K562 (cell line): Measurements from ENCODE around the gene S100A4. TPM values are rescaled to one million over a fixed set of nuclear protein-coding genes. Genes with fewer than 3 reads are reported as not detected.
"Not testable (repeated sequence)": the region's sequence is repeated elsewhere in the genome, so short reads cannot be mapped to it uniquely, and the experiment has no call there.

ENCODE experiments used
- ATAC-seq: fragments of 200-7000 bp; cut with Tn5 transposase; 3 replicates; pipeline ENCODE4 v1.9.1; 2020; ENCODE audit warnings: moderate library complexity
- BruUV-seq: library from RNA; stranded (reverse); fragments of 400-500 nt; replicated peaks from 2 replicates; lab custom pipeline; 2021; lab: Mats Ljungman, UMichigan
- CTCF ChIA-PET: fragments of 300-600 bp; formaldehyde crosslinking; extraction: SDS; loops from one replicate; lab custom pipeline; 2021; ENCODE audit warnings: low intra/inter-chr PET ratio; lab: Yijun Ruan, JAX
- POLR2A ChIA-PET: fragments of 300-600, 350-650 bp; sonication (Branson Sonifier 250); formaldehyde crosslinking; extraction: SDS; loops from one replicate; lab custom pipeline; 2021; ENCODE audit warnings: antibody characterized with exemption, inconsistent platforms; lab: Yijun Ruan, JAX
- DNase-seq, 4 experiments: peaks; one replicate each; pipeline versions ENCODE4 v3.0.0 to v3.0.0-alpha.2; 2011 to 2018; ENCODE audit warnings: low spot score in 3 of 4, mixed read lengths in 3 of 4; ENCODE audit errors: extremely low read depth in 1 of 4
- FAIRE-seq: peaks from 2 replicates; lab custom pipeline; 2011; peaks lifted over from hg19 to GRCh38; lab: Jason Lieb, UNC
- H2AFZ ChIP-seq: 2 replicates; pipeline ENCODE4 v1.6.0; 2011; ENCODE audit warnings: low read depth, low read length, control low read depth, inconsistent platforms
- H3K27ac ChIP-seq: fragments of 200-600 bp; 3 replicates; pipeline ENCODE4 v1.8.0; 2011; ENCODE audit warnings: low read depth, mild to moderate bottlenecking, control low read depth, inconsistent platforms, low read length, moderate library complexity, mixed read lengths; ENCODE audit errors: extremely low read depth
- H3K27me3 ChIP-seq, 2 experiments: fragments of 300-600 bp in 1 of 2; 2 replicates in 1 of 2; 3 replicates in 1 of 2; pipeline versions ENCODE4 v1.6.0 to v1.8.0; 2011; ENCODE audit warnings: inconsistent platforms in 2 of 2, low read length in 2 of 2, mild to moderate bottlenecking in 1 of 2, mixed read lengths in 1 of 2, moderate library complexity in 1 of 2; ENCODE audit not compliant: control insufficient read depth in 2 of 2, insufficient read depth in 2 of 2
- H3K36me3 ChIP-seq: fragments of 300-600 bp; 3 replicates; pipeline ENCODE4 v1.8.0; 2011; ENCODE audit warnings: mild to moderate bottlenecking, low read length, inconsistent platforms; ENCODE audit not compliant: control insufficient read depth, insufficient read depth
- H3K4me1 ChIP-seq, 2 experiments: fragments of 200-600 bp in 1 of 2; replicated peaks in 1 of 2; 2 replicates in 1 of 2; 3 replicates in 1 of 2; pipeline versions ENCODE4 v1.5.1 to v1.8.0; 2011; ENCODE audit warnings: inconsistent platforms in 2 of 2, low read length in 2 of 2, mild to moderate bottlenecking in 1 of 2, mixed read lengths in 1 of 2, moderate library complexity in 1 of 2; ENCODE audit not compliant: control insufficient read depth in 2 of 2, insufficient read depth in 2 of 2
- H3K4me2 ChIP-seq: 2 replicates; pipeline ENCODE4 v1.6.1; 2011; ENCODE audit warnings: low read length, control low read depth, inconsistent platforms, mixed read lengths; ENCODE audit not compliant: insufficient read depth
- H3K4me3 ChIP-seq: fragments of 200-600 bp; sonication (generic), shearing (Covaris generic); 2 replicates; pipeline ENCODE4 v1.5.1; 2016; ENCODE audit warnings: control low read depth, inconsistent platforms
- H3K79me2 ChIP-seq: fragments of 200-600 bp; 3 replicates; pipeline ENCODE4 v1.8.0; 2011; ENCODE audit warnings: low read length, inconsistent platforms; ENCODE audit not compliant: control insufficient read depth, insufficient read depth
- H3K9ac ChIP-seq, 2 experiments: 2 replicates each; pipeline versions ENCODE4 v1.6.0 to v1.6.1; 2011; ENCODE audit warnings: low read depth in 2 of 2, low read length in 2 of 2, control low read depth in 1 of 2, inconsistent platforms in 1 of 2, mild to moderate bottlenecking in 1 of 2, mixed read lengths in 1 of 2; ENCODE audit not compliant: insufficient read depth in 1 of 2
- H3K9me1 ChIP-seq: one replicate; pipeline ENCODE4 v1.6.0; 2011; ENCODE audit warnings: inconsistent platforms, mild to moderate bottlenecking, low read length, moderate library complexity; ENCODE audit not compliant: control insufficient read depth, insufficient read depth
- H3K9me3 ChIP-seq: replicated peaks from 2 replicates; pipeline ENCODE4 v1.5.1; 2011; ENCODE audit warnings: low read depth, low read length, inconsistent platforms; ENCODE audit not compliant: control insufficient read depth, insufficient read depth
- H4K20me1 ChIP-seq: replicated peaks from 2 replicates; pipeline ENCODE4 v1.6.1; 2011; ENCODE audit warnings: low read length, inconsistent platforms, mixed read lengths; ENCODE audit not compliant: control insufficient read depth, insufficient read depth
- ATF1 ChIP-seq, 2 experiments: fragments of 450-650 bp in 1 of 2; IDR thresholded peaks; 2 replicates each; pipeline ENCODE4 v1.6.1; 2016; ENCODE audit warnings: missing compliant biosample characterization in 1 of 2, missing genetic modification characterization in 1 of 2
- CBFA2T3 ChIP-seq: fragments of 450-650 bp; IDR thresholded peaks from 2 replicates; pipeline ENCODE4 v1.6.1; 2017
- HMBOX1 ChIP-seq: sonication (generic); IDR thresholded peaks from 2 replicates; pipeline ENCODE4 v1.6.1; 2016
- RERE ChIP-seq: sonication (generic); formaldehyde crosslinking; IDR thresholded peaks from 2 replicates; pipeline ENCODE4 v1.8.0; 2023; ENCODE audit warnings: missing genetic modification reagents, mild to moderate bottlenecking, borderline replicate concordance
- WGBS: fragments of 100-300 bp; shearing (Covaris generic); methylation state at CpG from one replicate; pipeline ENCODE4 v1.1.6; 2016; ENCODE audit warnings: low coverage, mixed read lengths; ENCODE audit not compliant: insufficient coverage; ENCODE audit errors: missing lambda C conversion rate; 5-methylcytosine and 5-hydroxymethylcytosine counted together
- in situ Hi-C: fragments of 300-500 bp; cut with MboI; formaldehyde crosslinking; loops from 4 replicates; pipeline ENCODE4 v1.15.0; 2018; ENCODE audit warnings: inconsistent platforms, mixed read lengths
- intact Hi-C: fragments of 100-400 bp; cut with micrococcal nuclease; formaldehyde crosslinking; loops from 2 replicates; pipeline ENCODE4 v1.14.2; 2022
- polyA plus RNA-seq, 8 experiments: library from polyadenylated mRNA; depleted of rRNA in 4 of 8; stranded (reverse) in 5 of 8; unstranded in 3 of 8; fragments of >200 nt; fragmentation: Nextera tagmentation in 2 of 8; fragmentation: Illumina TruSeq in 1 of 8; extraction: Ambion mirVana in 2 of 8; extraction: Trizol in 1 of 8; gene quantifications; 2 replicates each; pipeline versions ENCODE4 v1.2.1 to v1.2.3, GENCODE V29; 2011 to 2014; ENCODE audit warnings: inconsistent platforms in 1 of 8, missing spikeins in 1 of 8
- total RNA-seq, 7 experiments: library from RNA; depleted of rRNA in 6 of 7; stranded (reverse); fragments of >200 nt in 6 of 7; fragmentation: Illumina TruSeq in 2 of 7; extraction: Trizol in 2 of 7; gene quantifications; 2 replicates each; pipeline versions ENCODE4 v1.2.1 to v1.2.3, GENCODE V29; 2011 to 2021; ENCODE audit warnings: low replicate concordance in 1 of 7

The S100A4 gene
- total and polyA plus RNA-seq, 9 of the 15 experiments (the other 6 are each of a cell fraction or from before 2014, with no cell fraction given), result 3.7 to 20.1 (median 11.2) TPM

- TF ChIP-seq RERE (CRISPR knock-in tag) (no peak), HMBOX1 (no peak), ATF1 (CRISPR knock-in tag; IDR thresholded peaks at IDR 0.05) (no peak), ATF1 (tag; IDR thresholded peaks at IDR 0.05) (no peak)
Measured at GRCh38 chr1:153583976-153584375, 38.4 kb upstream of the S100A4 start (continued).

GRCh38 chr1:153583514-153583913 lies 37.9 kb upstream of the S100A4 start:
- DNase-seq, H3K4me1 ChIP-seq, H2AFZ ChIP-seq, H3K4me2 ChIP-seq, H3K4me3 ChIP-seq, H3K9ac ChIP-seq, BruUV-seq, H3K9me1 ChIP-seq, H4K20me1 ChIP-seq, H3K27me3 ChIP-seq, H3K36me3 ChIP-seq, in situ Hi-C loops, H3K9me3 ChIP-seq, intact Hi-C loops, H3K79me2 ChIP-seq, ATAC-seq, H3K27ac ChIP-seq, FAIRE-seq: not testable (repeated sequence)
- peak; percentile 51 for TF ChIP-seq CBFA2T3
- ChIA-PET POLR2A (interaction anchor here (1.3 kb wide), 1 partner anchor 9 kb away, joined by 4 read pairs; no protein-coding TSS in a partner anchor), CTCF (interaction anchor here (0.7 kb wide), 1 partner anchor 11 kb away, joined by 3 read pairs; no protein-coding TSS in a partner anchor)
- WGBS, result 14% methylated on average over 1 of the region's 3 CpGs

- FAIRE-seq, H3K4me1 ChIP-seq, H3K27ac ChIP-seq, H3K9ac ChIP-seq, H2AFZ ChIP-seq, BruUV-seq, CTCF ChIA-PET, H4K20me1 ChIP-seq, H3K9me3 ChIP-seq, H3K4me2 ChIP-seq, H3K79me2 ChIP-seq, H3K4me3 ChIP-seq, DNase-seq, intact Hi-C loops, in situ Hi-C loops, H3K27me3 ChIP-seq, H3K9me1 ChIP-seq, H3K36me3 ChIP-seq, ATAC-seq: not testable (repeated sequence)
- 20% methylated on average over 1 of the region's 34 CpGs for WGBS
- POLR2A ChIA-PET, result interaction anchor here (1.3 kb wide), 1 partner anchor 10 kb away, joined by 4 read pairs; no protein-coding TSS in a partner anchor
Measured at GRCh38 chr1:153582836-153583235, 37.2 kb upstream of the S100A4 start.
